Chondrocyte (in vitro differentiated cells): ENCODE measurements around the gene LIPH. TPM values are rescaled to one million over a fixed set of nuclear protein-coding genes. Genes with fewer than 3 reads are reported as not detected.

Source experiments
- DNase-seq: peaks from one replicate; pipeline ENCODE4 v3.0.0; 2021; ENCODE audit warnings: mixed read lengths, low spot score
- H3K27ac Mint-ChIP-seq: one replicate; pipeline ENCODE4 v1.8.0; 2021; ENCODE audit warnings: mild to moderate bottlenecking, moderate library complexity, mixed read lengths; ENCODE audit not compliant: unreplicated experiment
- H3K27me3 Mint-ChIP-seq: 2 replicates; pipeline ENCODE4 v1.8.0; 2021; ENCODE audit warnings: low read depth, mixed read lengths
- H3K36me3 Mint-ChIP-seq: 2 replicates; pipeline ENCODE4 v1.8.0; 2021; ENCODE audit warnings: low read depth, mixed read lengths
- H3K4me1 Mint-ChIP-seq: 2 replicates; pipeline ENCODE4 v1.8.0; 2021; ENCODE audit warnings: low read depth, mild to moderate bottlenecking, mixed read lengths
- H3K4me3 Mint-ChIP-seq: one replicate; pipeline ENCODE4 v1.8.0; 2021; ENCODE audit warnings: mild to moderate bottlenecking, moderate library complexity, mixed read lengths; ENCODE audit not compliant: unreplicated experiment
- H3K9me3 Mint-ChIP-seq: 2 replicates; pipeline ENCODE4 v1.8.0; 2021; ENCODE audit warnings: low read depth, mixed read lengths
- CTCF ChIP-seq: fragments of 200-600 bp; sonication (generic); IDR thresholded peaks from 2 replicates; pipeline ENCODE4 v1.5.0; 2021; ENCODE audit warnings: antibody characterized with exemption, mild to moderate bottlenecking, moderate library complexity
- total RNA-seq: library from RNA; stranded (reverse); gene quantifications from 3 replicates; pipeline ENCODE4 v1.2.1, GENCODE V29; 2021

LIPH gene
- total RNA-seq, 1 donor from 2014 or later = 0.40 TPM

DNA sequence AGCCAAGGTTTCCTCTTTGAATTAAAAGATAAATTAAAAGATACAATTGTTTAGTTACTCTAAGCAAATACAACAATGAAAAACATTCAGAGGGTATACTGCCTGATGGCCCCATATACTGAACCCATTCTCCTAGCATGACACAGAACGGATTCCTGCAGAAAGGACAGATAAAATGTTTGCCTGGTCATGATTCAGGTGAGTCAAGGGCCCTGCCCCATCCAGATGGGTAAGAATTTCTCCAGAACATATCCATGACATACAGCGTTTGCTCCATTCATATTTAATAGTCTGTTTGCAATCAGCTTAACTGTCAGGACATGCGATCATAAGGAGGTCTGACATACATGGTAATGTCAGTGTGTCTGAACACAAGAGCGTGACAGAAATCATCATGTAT lies 62.1 kb downstream of the LIPH start:
- Mint-ChIP-seq H3K9me3 (no peaks in the 10 kb centered on the region), H3K27me3 (no peaks in the 10 kb centered on the region), H3K27ac (no peak overlapping the region), H3K4me1 (no peaks in the 10 kb centered on the region), H3K4me3 (no peak overlapping the region), H3K36me3 (peaks cover 10% of the 10 kb centered on the region)
- TF ChIP-seq CTCF = no peak
- no peak for DNase-seq

GRCh38 chr3:185489462-185489861 lies 62.9 kb downstream of the LIPH start:
- H3K4me3 Mint-ChIP-seq = no peak overlapping the region
- H3K4me1 Mint-ChIP-seq = no peaks in the 10 kb centered on the region
- no peak for DNase-seq
- H3K9me3 Mint-ChIP-seq = no peaks in the 10 kb centered on the region
- H3K27me3 Mint-ChIP-seq = no peaks in the 10 kb centered on the region
- no peak for TF ChIP-seq CTCF
- H3K27ac Mint-ChIP-seq = no peak overlapping the region
- peaks cover 9% of the 10 kb centered on the region for H3K36me3 Mint-ChIP-seq

DNA sequence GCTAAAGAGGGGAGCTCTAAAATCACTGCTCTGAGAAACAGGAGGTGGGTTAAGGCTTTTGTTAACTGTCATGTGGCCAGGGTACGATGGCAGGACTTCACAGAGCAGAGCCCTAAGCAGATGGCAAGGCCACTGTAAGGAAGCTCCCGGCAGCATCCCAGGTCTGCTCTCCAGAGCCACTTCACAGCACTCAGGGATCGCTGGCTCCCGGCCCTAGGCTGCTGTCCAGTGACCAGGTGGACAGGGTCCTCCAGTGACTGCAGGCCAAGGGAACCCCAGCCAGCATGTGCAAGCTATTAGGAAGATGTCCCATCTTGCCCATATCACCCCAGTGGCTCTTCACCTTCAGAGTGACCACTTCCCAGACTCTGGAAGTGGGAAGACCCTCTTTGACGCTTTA lies 63.9 kb downstream of the LIPH start:
- Mint-ChIP-seq H3K36me3 (peaks cover 3% of the 10 kb centered on the region), H3K4me3 (no peak overlapping the region), H3K9me3 (no peaks in the 10 kb centered on the region), H3K27ac (no peak overlapping the region), H3K4me1 (no peaks in the 10 kb centered on the region), H3K27me3 (no peaks in the 10 kb centered on the region)
- no peak for DNase-seq
- TF ChIP-seq CTCF = no peak

DNA sequence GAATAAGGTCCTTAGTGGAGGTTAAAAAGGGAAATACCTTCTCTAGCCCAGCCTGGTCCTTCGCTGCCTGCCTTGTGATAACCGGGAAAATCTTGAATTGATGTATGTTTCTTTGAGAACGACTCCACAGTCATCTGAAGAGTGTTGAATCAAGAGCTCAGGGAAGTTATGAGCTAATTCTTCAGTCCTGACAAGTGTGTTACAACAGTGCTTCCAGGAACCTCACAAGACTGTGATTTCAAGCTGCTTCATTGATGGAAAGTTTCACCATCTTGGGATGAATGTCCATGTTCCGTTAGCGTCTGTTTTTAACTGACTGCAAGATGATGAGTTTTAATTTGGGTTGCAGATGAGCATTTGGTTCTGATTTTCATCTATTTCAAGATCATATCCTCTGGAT lies 66.0 kb downstream of the LIPH start:
- no peaks in the 10 kb centered on the region for H3K27me3 Mint-ChIP-seq
- peaks cover 14% of the 10 kb centered on the region for H3K36me3 Mint-ChIP-seq
- no peak for DNase-seq

GRCh38 chr3:185484296-185484695 lies 68.1 kb downstream of the LIPH start:
- H3K9me3 Mint-ChIP-seq = no peaks in the 10 kb centered on the region
- no peak overlapping the region for H3K4me3 Mint-ChIP-seq
- no peak for DNase-seq
- no peaks in the 10 kb centered on the region for H3K4me1 Mint-ChIP-seq
- H3K27me3 Mint-ChIP-seq = no peaks in the 10 kb centered on the region
- no peak for TF ChIP-seq CTCF
- H3K27ac Mint-ChIP-seq = no peak overlapping the region
- peaks cover 22% of the 10 kb centered on the region for H3K36me3 Mint-ChIP-seq

More for the DNA sequence above, 66.0 kb downstream of the LIPH start:
- no peak for TF ChIP-seq CTCF
- Mint-ChIP-seq H3K4me3 (no peak overlapping the region), H3K4me1 (no peaks in the 10 kb centered on the region), H3K9me3 (no peaks in the 10 kb centered on the region), H3K27ac (no peak overlapping the region)
